Calu3 (cell line): ENCODE measurements around the gene ANP32B. TPM values are rescaled to one million over a fixed set of nuclear protein-coding genes. Genes with fewer than 3 reads are reported as not detected.
A peak's percentile ranks its signal among the peaks of the same experiment; 100 is the strongest.

Experiments used
- BruUV-seq: library from RNA; stranded (reverse); fragments of 400-500 nt; replicated peaks from 2 replicates; lab custom pipeline; 2021; lab: Mats Ljungman, UMichigan
- CTCF ChIA-PET: fragments of 300-600 bp; sonication (Branson Sonifier 250); formaldehyde crosslinking; loops from one replicate; lab custom pipeline; 2022; ENCODE audit warnings: antibody characterized with exemption; lab: Charles Lee
- DNase-seq: peaks from one replicate; pipeline ENCODE4 v3.0.0; 2022
- H3K27ac Mint-ChIP-seq: one replicate; pipeline ENCODE4 v1.8.0; 2022; ENCODE audit warnings: mixed read lengths; ENCODE audit not compliant: unreplicated experiment
- H3K27me3 Mint-ChIP-seq: one replicate; pipeline ENCODE4 v1.8.0; 2022; ENCODE audit warnings: mixed read lengths; ENCODE audit not compliant: unreplicated experiment
- H3K36me3 Mint-ChIP-seq: one replicate; pipeline ENCODE4 v1.8.0; 2022; ENCODE audit warnings: mild to moderate bottlenecking, moderate library complexity, mixed read lengths; ENCODE audit not compliant: insufficient read depth, unreplicated experiment
- H3K4me1 Mint-ChIP-seq: one replicate; pipeline ENCODE4 v1.8.0; 2022; ENCODE audit warnings: mild to moderate bottlenecking, low read depth, mixed read lengths; ENCODE audit not compliant: unreplicated experiment
- H3K4me3 Mint-ChIP-seq: one replicate; pipeline ENCODE4 v1.8.0; 2022; ENCODE audit warnings: mild to moderate bottlenecking, low read depth, moderate library complexity, mixed read lengths; ENCODE audit not compliant: unreplicated experiment
- H3K9me3 Mint-ChIP-seq: one replicate; pipeline ENCODE4 v1.8.0; 2022; ENCODE audit warnings: low read depth, mixed read lengths; ENCODE audit not compliant: unreplicated experiment
- intact Hi-C: fragments of 100-400 bp; cut with micrococcal nuclease; formaldehyde crosslinking; loops from one replicate; pipeline ENCODE4 v1.10.0; 2022; ENCODE audit not compliant: unreplicated experiment
- total RNA-seq: library from RNA; stranded (reverse); gene quantifications from 2 replicates; pipeline ENCODE4 v1.2.3, GENCODE V29; 2022
- TF ChIP-seq, protein P1 (sequence below): fragments of 200-600 bp; IDR thresholded peaks from one replicate; pipeline ENCODE4 v1.8.0; 2022; ENCODE audit warnings: antibody characterized with exemption; ENCODE audit not compliant: unreplicated experiment

The ANP32B gene
- total RNA-seq, 1 experiment from 2014 or later = 135 TPM

DNA sequence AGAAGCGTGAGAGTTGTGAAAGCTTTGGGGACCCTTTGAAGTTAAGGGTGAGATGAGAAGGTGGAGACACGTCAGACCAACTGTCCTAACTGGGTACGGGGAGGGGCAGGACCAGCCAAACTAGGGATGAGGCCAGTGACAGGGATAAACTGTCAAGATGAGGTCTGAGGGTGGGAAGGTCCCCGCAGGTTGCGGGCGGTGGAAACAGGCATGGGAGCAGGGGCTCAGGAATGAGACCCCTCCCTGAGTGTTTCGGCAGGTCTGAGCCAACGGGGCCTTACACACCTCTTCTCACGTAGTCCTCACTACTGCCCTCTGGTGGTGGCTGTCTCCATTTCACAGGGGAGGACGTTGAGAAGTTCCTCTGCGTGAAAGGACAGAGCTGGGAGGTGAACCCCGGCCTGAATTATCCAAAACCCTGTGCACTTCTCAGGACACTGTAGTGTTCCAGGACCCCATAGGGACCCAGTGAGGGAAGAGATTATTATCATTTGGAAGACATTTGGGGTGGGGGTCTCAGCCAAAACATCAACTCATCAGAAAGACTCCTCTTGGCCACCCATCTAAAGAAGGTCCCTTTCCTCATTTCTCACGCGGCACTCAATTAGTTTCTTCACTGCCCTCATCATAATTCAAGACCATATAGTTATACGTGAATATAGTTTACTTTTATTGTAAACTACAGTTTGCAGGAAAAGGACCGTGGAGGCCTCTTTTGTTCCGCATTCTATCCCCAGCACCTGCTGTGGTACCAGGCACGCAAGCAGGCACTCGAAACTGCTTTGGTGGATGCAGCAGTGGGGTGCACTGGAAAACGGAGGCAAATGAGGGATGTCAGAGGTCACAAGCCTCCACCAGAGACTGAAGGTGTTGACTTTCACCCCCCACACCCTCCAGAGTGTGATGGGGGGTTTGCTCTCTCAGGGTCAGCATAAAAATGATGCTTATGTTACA is 51.7 kb downstream of the ANP32B start:
- Mint-ChIP-seq H3K27ac (no peak overlapping the region), H3K4me1 (peaks cover 9% of the 10 kb centered on the region), H3K27me3 (peaks cover 5% of the 10 kb centered on the region), H3K36me3 (no peaks in the 10 kb centered on the region), H3K4me3 (no peak overlapping the region), H3K9me3 (no peaks in the 10 kb centered on the region)
- CTCF ChIA-PET = interaction anchor here (0.6 to 1.0 kb wide), 4 partner anchors 39 to 115 kb away, joined by 3 to 6 read pairs (median 3); partner anchors contain the start of gene TRMO
- TF ChIP-seq, protein P1, sequence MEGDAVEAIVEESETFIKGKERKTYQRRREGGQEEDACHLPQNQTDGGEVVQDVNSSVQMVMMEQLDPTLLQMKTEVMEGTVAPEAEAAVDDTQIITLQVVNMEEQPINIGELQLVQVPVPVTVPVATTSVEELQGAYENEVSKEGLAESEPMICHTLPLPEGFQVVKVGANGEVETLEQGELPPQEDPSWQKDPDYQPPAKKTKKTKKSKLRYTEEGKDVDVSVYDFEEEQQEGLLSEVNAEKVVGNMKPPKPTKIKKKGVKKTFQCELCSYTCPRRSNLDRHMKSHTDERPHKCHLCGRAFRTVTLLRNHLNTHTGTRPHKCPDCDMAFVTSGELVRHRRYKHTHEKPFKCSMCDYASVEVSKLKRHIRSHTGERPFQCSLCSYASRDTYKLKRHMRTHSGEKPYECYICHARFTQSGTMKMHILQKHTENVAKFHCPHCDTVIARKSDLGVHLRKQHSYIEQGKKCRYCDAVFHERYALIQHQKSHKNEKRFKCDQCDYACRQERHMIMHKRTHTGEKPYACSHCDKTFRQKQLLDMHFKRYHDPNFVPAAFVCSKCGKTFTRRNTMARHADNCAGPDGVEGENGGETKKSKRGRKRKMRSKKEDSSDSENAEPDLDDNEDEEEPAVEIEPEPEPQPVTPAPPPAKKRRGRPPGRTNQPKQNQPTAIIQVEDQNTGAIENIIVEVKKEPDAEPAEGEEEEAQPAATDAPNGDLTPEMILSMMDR = peak; percentile 65
- peak; percentile 69 for DNase-seq
- no TSS peak for BruUV-seq
- intact Hi-C loops = loop anchor here (1.0 kb wide), 1 partner anchor 112 kb away; no protein-coding TSS in a partner anchor

DNA sequence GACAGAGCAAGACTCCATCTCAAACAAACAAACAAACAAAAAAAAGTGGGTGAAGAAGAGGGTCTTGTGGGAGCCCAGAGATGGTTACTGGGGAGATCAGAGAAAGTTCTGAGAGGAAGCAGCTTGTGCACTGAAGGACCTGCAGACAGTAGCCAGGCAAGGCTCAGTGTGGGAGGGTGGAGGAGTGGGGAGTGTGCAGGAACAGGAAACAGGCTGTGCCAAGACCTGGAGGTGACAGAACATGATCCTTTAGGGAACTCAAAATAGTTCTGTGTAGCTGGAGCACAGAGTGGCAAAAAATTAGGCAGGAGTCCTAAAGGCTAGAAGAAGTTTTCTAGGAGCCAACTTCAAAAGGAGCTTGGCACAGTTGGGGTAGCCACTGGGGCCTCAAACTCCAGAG is 54.2 kb downstream of the ANP32B start:
- H3K27me3 Mint-ChIP-seq = peaks cover 12% of the 10 kb centered on the region
- intact Hi-C loops = no loop called here
- H3K36me3 Mint-ChIP-seq = no peaks in the 10 kb centered on the region
- no peaks in the 10 kb centered on the region for H3K9me3 Mint-ChIP-seq
- CTCF ChIA-PET = no interaction called here
- no peak for DNase-seq
- no peak overlapping the region for H3K4me3 Mint-ChIP-seq
- no peak overlapping the region for H3K27ac Mint-ChIP-seq
- peaks cover 16% of the 10 kb centered on the region for H3K4me1 Mint-ChIP-seq
- TF ChIP-seq, protein P1 = no peak
- no TSS peak for BruUV-seq

DNA sequence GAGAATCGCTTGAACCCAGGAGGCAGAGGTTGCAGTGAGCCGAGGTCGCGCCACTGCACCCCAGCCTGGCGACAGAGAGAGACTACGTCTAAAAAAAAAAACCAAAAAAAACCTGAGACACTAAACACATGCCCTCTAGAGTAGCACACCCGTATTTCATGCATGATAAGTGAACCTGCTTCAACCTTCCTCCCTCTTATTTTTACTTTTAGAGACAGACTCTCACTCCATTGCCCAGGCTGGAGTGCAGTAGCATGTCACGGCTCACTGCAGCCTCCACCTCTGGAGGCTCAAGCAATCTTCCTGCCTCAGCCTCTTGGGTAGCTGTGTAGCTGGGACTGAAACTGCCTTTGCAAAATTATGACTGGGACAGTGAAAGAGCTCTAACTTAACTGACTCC is 55.8 kb downstream of the ANP32B start:
- DNase-seq = no peak
- Mint-ChIP-seq H3K4me1 (peaks cover 16% of the 10 kb centered on the region), H3K9me3 (no peaks in the 10 kb centered on the region), H3K27ac (no peak overlapping the region), H3K36me3 (no peaks in the 10 kb centered on the region), H3K4me3 (no peak overlapping the region), H3K27me3 (peaks cover 12% of the 10 kb centered on the region)
- intact Hi-C loops = no loop called here
- CTCF ChIA-PET = no interaction called here
- BruUV-seq = no TSS peak
- TF ChIP-seq, protein P1 = no peak

DNA sequence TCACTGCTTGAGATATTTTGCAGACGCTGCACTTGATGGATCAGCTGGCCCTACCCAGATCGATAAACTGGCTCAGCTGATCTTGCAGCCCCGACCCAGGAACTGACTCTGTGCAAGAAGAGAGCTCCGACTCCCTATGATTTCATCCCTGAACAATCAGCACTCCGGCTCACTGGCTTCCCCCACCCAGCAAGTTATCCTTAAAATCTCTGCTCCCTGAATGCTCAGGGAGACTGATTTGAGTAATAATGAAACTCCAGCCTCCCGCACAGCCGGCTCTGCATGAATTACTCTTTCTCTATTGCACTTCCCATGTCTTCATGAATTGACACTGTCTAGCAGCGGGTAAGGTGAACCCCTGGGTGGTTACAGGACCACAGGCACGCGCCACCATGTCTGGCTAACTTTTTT is 56.5 kb downstream of the ANP32B start:
- Mint-ChIP-seq H3K4me1 (peaks cover 16% of the 10 kb centered on the region), H3K9me3 (no peaks in the 10 kb centered on the region), H3K4me3 (peak overlapping the region; percentile 20), H3K27ac (no peak overlapping the region), H3K36me3 (no peaks in the 10 kb centered on the region), H3K27me3 (peaks cover 12% of the 10 kb centered on the region)
- CTCF ChIA-PET = no interaction called here
- TF ChIP-seq, protein P1 = no peak
- intact Hi-C loops = no loop called here
- DNase-seq = peak; percentile 14
- no TSS peak for BruUV-seq
